GM23338 (cell line): ENCODE measurements around the gene GJC1. TPM values are rescaled to one million over a fixed set of nuclear protein-coding genes. Genes with fewer than 3 reads are reported as not detected.

Source experiments
- ATAC-seq: fragments of 200-7000 bp; cut with Tn5 transposase; 3 replicates; pipeline ENCODE4 v1.9.1; 2020
- DNase-seq: peaks from one replicate; pipeline ENCODE4 v3.0.0-alpha.2; 2015; ENCODE audit warnings: low spot score
- H2AFZ ChIP-seq: fragments of 200-600 bp; sonication (generic); 2 replicates; pipeline ENCODE4 v1.8.0; 2016; ENCODE audit warnings: antibody characterized with exemption, mild to moderate bottlenecking, moderate library complexity
- H3F3A ChIP-seq: fragments of 200-600 bp; sonication (generic); replicated peaks from 2 replicates; pipeline ENCODE4 v1.8.0; 2017; ENCODE audit warnings: antibody characterized with exemption, mixed run types, low read depth
- H3K27ac ChIP-seq: fragments of 200-600 bp; sonication (generic); 2 replicates; pipeline ENCODE4 v1.6.1; 2016; ENCODE audit warnings: low read depth
- H3K27me3 ChIP-seq: fragments of 200-600 bp; sonication (generic); 2 replicates; pipeline ENCODE4 v1.8.0; 2016; ENCODE audit warnings: mild to moderate bottlenecking, mixed run types, moderate library complexity; ENCODE audit not compliant: insufficient read depth
- H3K36me3 ChIP-seq: fragments of 200-600 bp; sonication (generic); 2 replicates; pipeline ENCODE4 v1.8.0; 2016; ENCODE audit warnings: mild to moderate bottlenecking; ENCODE audit not compliant: insufficient read depth
- H3K4me1 ChIP-seq: fragments of 200-600 bp; sonication (generic); 2 replicates; pipeline ENCODE4 v1.8.0; 2016; ENCODE audit warnings: mild to moderate bottlenecking, moderate library complexity; ENCODE audit not compliant: insufficient read depth
- H3K4me2 ChIP-seq: fragments of 200-600 bp; sonication (generic); 2 replicates; pipeline ENCODE4 v1.7.1; 2017; ENCODE audit warnings: mixed run types
- H3K4me3 ChIP-seq: fragments of 200-600 bp; sonication (generic); 2 replicates; pipeline ENCODE4 v1.6.1; 2016; ENCODE audit warnings: mixed run types
- H3K79me2 ChIP-seq: fragments of 200-600 bp; sonication (generic); replicated peaks from 2 replicates; pipeline ENCODE4 v1.8.0; 2017; ENCODE audit warnings: mild to moderate bottlenecking; ENCODE audit not compliant: insufficient read depth
- H3K9me2 ChIP-seq: fragments of 200-600 bp; sonication (generic); 2 replicates; pipeline ENCODE4 v1.8.0; 2017; ENCODE audit not compliant: insufficient read depth
- H4K20me1 ChIP-seq: fragments of 200-600 bp; sonication (generic); replicated peaks from 2 replicates; pipeline ENCODE4 v1.8.0; 2017; ENCODE audit warnings: mild to moderate bottlenecking; ENCODE audit not compliant: insufficient read depth
- H3K27ac Mint-ChIP-seq: 2 replicates; pipeline ENCODE4 v1.8.0; 2020; ENCODE audit warnings: inconsistent platforms, mild to moderate bottlenecking, moderate library complexity, mixed read lengths
- H3K27me3 Mint-ChIP-seq: 3 replicates; pipeline ENCODE4 v1.8.0; 2022; ENCODE audit warnings: low read depth, mild to moderate bottlenecking, moderate library complexity, mixed read lengths, inconsistent platforms; ENCODE audit not compliant: insufficient read depth, poor library complexity
- H3K36me3 Mint-ChIP-seq: 3 replicates; pipeline ENCODE4 v1.8.0; 2021; ENCODE audit warnings: low read depth, mild to moderate bottlenecking, inconsistent platforms, moderate library complexity, mixed read lengths
- H3K4me1 Mint-ChIP-seq: 3 replicates; pipeline ENCODE4 v1.8.0; 2020; ENCODE audit warnings: mild to moderate bottlenecking, inconsistent platforms, mixed read lengths
- H3K4me3 Mint-ChIP-seq: 3 replicates; pipeline ENCODE4 v1.8.0; 2021; ENCODE audit warnings: moderate library complexity, mild to moderate bottlenecking, inconsistent platforms, mixed read lengths
- H3K9me3 Mint-ChIP-seq: 3 replicates; pipeline ENCODE4 v1.8.0; 2020; ENCODE audit warnings: moderate library complexity, mild to moderate bottlenecking, inconsistent platforms, mixed read lengths
- CTCF ChIP-seq, 2 experiments: fragments of 200-600 bp in 1 of 2; sonication (generic) in 1 of 2; conservative IDR thresholded peaks; 2 replicates each; pipeline versions ENCODE4 v1.5.1 to v1.6.1; 2016 to 2017; ENCODE audit warnings: antibody characterized with exemption in 2 of 2, low read depth in 2 of 2, mild to moderate bottlenecking in 2 of 2, moderate library complexity in 1 of 2
- ETS1 ChIP-seq: IDR thresholded peaks from 2 replicates; pipeline ENCODE4 v1.6.1; 2016; ENCODE audit warnings: antibody characterized with exemption
- EZH2 ChIP-seq: fragments of 200-600 bp; sonication (generic); IDR thresholded peaks from one replicate; pipeline ENCODE4 v1.8.0; 2017; ENCODE audit warnings: antibody characterized with exemption, mild to moderate bottlenecking, low read depth; ENCODE audit not compliant: unreplicated experiment
- EZH2phosphoT487 ChIP-seq: fragments of 200-600 bp; sonication (generic); IDR thresholded peaks from one replicate; pipeline ENCODE4 v1.8.1; 2018; ENCODE audit warnings: antibody characterized with exemption; ENCODE audit not compliant: unreplicated experiment
- JUNB ChIP-seq: IDR thresholded peaks from one replicate; pipeline ENCODE4 v1.6.1; 2016; ENCODE audit warnings: antibody characterized with exemption; ENCODE audit not compliant: unreplicated experiment
- POLR2AphosphoS5 ChIP-seq: IDR thresholded peaks from 2 replicates; pipeline ENCODE4 v1.6.1; 2016; ENCODE audit warnings: antibody characterized with exemption, low read depth
- REST ChIP-seq: IDR thresholded peaks from one replicate; pipeline ENCODE4 v1.6.1; 2018; ENCODE audit warnings: antibody characterized with exemption; ENCODE audit not compliant: unreplicated experiment
- STAT1 ChIP-seq: IDR thresholded peaks from one replicate; pipeline ENCODE4 v1.6.1; 2016; ENCODE audit warnings: antibody characterized with exemption; ENCODE audit not compliant: unreplicated experiment
- ZNF114 ChIP-seq: fragments of 250-450 bp; sonication (Bioruptor Pico); IDR thresholded peaks from 2 replicates; pipeline ENCODE4 v1.5.0; 2020; ENCODE audit warnings: mild to moderate bottlenecking, moderate library complexity
- polyA plus RNA-seq: library from polyadenylated mRNA; unstranded; fragments of >200 nt; fragmentation: Nextera tagmentation; extraction: Ambion mirVana; gene quantifications from 2 replicates; pipeline ENCODE4 v1.2.1, GENCODE V29; 2016
- total RNA-seq: library from RNA; depleted of rRNA; stranded (reverse); fragments of >200 nt; shearing (Covaris generic); gene quantifications from 2 replicates; pipeline ENCODE4 v1.2.3, GENCODE V29; 2014

GJC1 gene
- total and polyA plus RNA-seq, 2 experiments from 2014 or later = 34.7 to 99.2 TPM

GRCh38 chr17:44795421-44795820 is 34.7 kb downstream of the GJC1 start (continued):
- TF ChIP-seq ETS1 (no peak), EZH2phosphoT487 (no peak), STAT1 (no peak), POLR2AphosphoS5 (no peak)

- Histone ChIP-seq H3K27me3 (no peaks in the 10 kb centered on the region), H3K4me3 (no peak overlapping the region), H3K79me2 (0 out of 2 replicates have a peak, but pooled peaks cover 4% of the 10 kb centered on the region), H3F3A (peaks cover 27% of the 10 kb centered on the region; the same call in 1 of the 2 replicates), H2AFZ (no peak overlapping the region), H3K36me3 (no peaks in the 10 kb centered on the region), H3K9me2 (no peaks in the 10 kb centered on the region), H3K27ac (peak overlapping the region; percentile 86), H4K20me1 (peaks cover 7% of the 10 kb centered on the region; the same call in 1 of the 2 replicates), H3K4me2 (no peak overlapping the region), H3K4me1 (peaks cover 25% of the 10 kb centered on the region)
- ATAC-seq (no peak), DNase-seq (no peak)
- Mint-ChIP-seq H3K4me1 (peaks cover 35% of the 10 kb centered on the region), H3K9me3 (no peaks in the 10 kb centered on the region), H3K36me3 (peaks cover 18% of the 10 kb centered on the region; the same call in 2 of the 3 replicates), H3K27me3 (peaks cover 12% of the 10 kb centered on the region), H3K27ac (peak overlapping the region; percentile 63), H3K4me3 (no peak overlapping the region)
- TF ChIP-seq EZH2 = no peak
Observed at GRCh38 chr17:44794851-44795413, 35.2 kb downstream of the GJC1 start.

DNA sequence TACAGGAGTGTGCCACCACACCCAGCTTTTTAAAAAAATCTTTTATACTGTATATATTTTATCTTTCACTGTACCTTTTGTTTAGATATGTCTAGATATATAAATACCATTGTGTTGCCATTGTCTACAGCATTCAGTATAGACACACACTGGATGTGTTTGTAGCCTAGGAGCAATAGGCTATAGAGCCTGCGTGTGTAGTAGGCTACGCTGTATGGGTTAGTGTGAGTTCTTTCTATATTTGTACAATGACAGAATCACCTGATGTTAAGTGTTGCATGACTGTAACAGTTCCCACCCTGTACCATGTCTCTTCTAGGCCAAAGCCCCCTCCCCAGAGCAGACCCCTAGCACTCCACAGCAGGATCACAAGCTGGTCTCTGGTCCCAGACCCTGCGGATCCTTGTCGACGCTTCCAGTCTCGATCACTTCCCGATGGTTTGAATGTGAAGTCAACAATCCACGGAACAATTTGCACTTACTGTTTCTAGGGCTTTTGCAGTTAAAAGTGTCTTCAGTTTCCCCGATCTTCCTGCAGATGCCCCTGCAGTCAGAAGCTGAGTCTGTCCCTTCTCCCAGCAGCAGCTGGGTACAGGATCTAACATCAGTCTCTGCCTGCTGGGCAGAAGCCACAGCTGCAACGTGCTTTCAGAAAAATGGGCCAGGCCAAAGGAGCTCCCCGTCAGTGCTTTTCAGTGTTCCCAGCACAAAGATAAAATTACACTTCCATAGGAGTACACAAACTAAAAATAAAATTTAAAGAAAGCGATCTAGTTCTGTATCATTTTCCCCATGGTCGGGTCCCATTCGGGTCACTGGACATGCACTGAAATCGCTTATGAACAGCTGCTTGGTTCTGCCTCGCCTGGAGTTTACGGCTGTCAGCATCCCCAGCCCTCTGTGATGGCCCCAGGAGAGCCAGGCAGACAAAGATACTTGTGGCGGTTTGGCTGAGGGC is 35.9 kb downstream of the GJC1 start:
- H3K4me1 ChIP-seq = peaks cover 25% of the 10 kb centered on the region
- H3K36me3 ChIP-seq = no peaks in the 10 kb centered on the region
- Mint-ChIP-seq H3K4me1 (peaks cover 35% of the 10 kb centered on the region), H3K27ac (peak overlapping the region; percentile 63), H3K36me3 (peaks cover 11% of the 10 kb centered on the region; the same call in 2 of the 3 replicates), H3K27me3 (peaks cover 12% of the 10 kb centered on the region), H3K9me3 (no peaks in the 10 kb centered on the region), H3K4me3 (no peak overlapping the region; the same call in 2 of the 3 replicates)
- no peak for DNase-seq
- H3K9me2 ChIP-seq = no peaks in the 10 kb centered on the region
- H3K79me2 ChIP-seq = no peaks in the 10 kb centered on the region
- peak; percentile 12; the same call in 2 of the 3 replicates for ATAC-seq
- H4K20me1 ChIP-seq = peaks cover 7% of the 10 kb centered on the region; the same call in 1 of the 2 replicates
- TF ChIP-seq REST (no peak), ZNF114 (CRISPR knock-in tag) (no peak), EZH2 (no peak), JUNB (no peak), POLR2AphosphoS5 (0 out of 2 replicates have a peak, but pooled peaks have one; percentile 21), CTCF (conservative IDR thresholded peaks at IDR 0.05; ENCODE audit: low read depth in 2 of 2) (no peak)
- peaks cover 27% of the 10 kb centered on the region; the same call in 1 of the 2 replicates for H3F3A ChIP-seq
- H3K4me2 ChIP-seq = no peak overlapping the region
- peak overlapping the region; percentile 86 for H3K27ac ChIP-seq
- no peak overlapping the region for H3K4me3 ChIP-seq
- no peak overlapping the region for H2AFZ ChIP-seq
- no peaks in the 10 kb centered on the region for H3K27me3 ChIP-seq
